ENCODE measurements around the gene RFX4. TPM values are rescaled to one million over a fixed set of nuclear protein-coding genes. Genes with fewer than 3 reads are reported as not detected.

RFX4 gene
- total RNA-seq, 4 donors from 2014 or later = not detected

GRCh38 chr12:106766393-106766826 lies 183.6 kb downstream of the RFX4 start:
- no peak overlapping the region for H3K4me3 ChIP-seq
- no peaks in the 10 kb centered on the region for H3K4me1 ChIP-seq
- H3K27ac ChIP-seq = no peak overlapping the region
- TF ChIP-seq POLR2A (IDR thresholded peaks at IDR 0.05) (no peak), EP300 (IDR thresholded peaks at IDR 0.05) (no peak), POLR2AphosphoS5 (IDR thresholded peaks at IDR 0.05) (no peak)
- TF ChIP-seq, protein P1, sequence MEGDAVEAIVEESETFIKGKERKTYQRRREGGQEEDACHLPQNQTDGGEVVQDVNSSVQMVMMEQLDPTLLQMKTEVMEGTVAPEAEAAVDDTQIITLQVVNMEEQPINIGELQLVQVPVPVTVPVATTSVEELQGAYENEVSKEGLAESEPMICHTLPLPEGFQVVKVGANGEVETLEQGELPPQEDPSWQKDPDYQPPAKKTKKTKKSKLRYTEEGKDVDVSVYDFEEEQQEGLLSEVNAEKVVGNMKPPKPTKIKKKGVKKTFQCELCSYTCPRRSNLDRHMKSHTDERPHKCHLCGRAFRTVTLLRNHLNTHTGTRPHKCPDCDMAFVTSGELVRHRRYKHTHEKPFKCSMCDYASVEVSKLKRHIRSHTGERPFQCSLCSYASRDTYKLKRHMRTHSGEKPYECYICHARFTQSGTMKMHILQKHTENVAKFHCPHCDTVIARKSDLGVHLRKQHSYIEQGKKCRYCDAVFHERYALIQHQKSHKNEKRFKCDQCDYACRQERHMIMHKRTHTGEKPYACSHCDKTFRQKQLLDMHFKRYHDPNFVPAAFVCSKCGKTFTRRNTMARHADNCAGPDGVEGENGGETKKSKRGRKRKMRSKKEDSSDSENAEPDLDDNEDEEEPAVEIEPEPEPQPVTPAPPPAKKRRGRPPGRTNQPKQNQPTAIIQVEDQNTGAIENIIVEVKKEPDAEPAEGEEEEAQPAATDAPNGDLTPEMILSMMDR (IDR thresholded peaks at IDR 0.05) = no peak
- H3K27me3 ChIP-seq = peaks cover 20% of the 10 kb centered on the region
- no peak for DNase-seq (ENCODE audit: low spot score in 2 of 2)
- no peaks in the 10 kb centered on the region for H3K36me3 ChIP-seq
- no peaks in the 10 kb centered on the region for H3K9me3 ChIP-seq
- WGBS = 76% methylated on average over 8 of the region's 8 CpGs

DNA sequence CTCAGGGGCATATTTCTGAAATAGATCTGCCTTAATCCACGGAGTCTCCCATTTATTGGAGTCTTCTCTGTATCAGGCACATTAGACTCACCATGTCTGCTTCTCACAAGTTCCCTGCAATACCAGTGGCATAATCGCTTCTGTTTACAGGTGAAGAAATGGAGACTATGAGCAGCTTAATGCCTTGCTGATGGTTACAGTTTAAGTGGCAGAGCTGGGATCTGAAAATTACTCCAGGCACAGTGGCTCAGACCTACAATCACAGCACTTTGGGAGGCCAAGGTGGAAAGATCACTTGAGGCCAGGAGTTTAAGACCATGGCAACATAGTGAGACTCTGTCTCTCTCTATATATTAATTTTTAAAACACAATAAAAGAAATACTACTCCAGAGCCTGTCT lies 184.4 kb downstream of the RFX4 start:
- H3K36me3 ChIP-seq = no peaks in the 10 kb centered on the region
- no peak overlapping the region for H3K27ac ChIP-seq
- TF ChIP-seq, protein P1 (IDR thresholded peaks at IDR 0.05) = no peak
- TF ChIP-seq EP300 (IDR thresholded peaks at IDR 0.05) (no peak), POLR2AphosphoS5 (IDR thresholded peaks at IDR 0.05) (no peak), POLR2A (IDR thresholded peaks at IDR 0.05) (no peak)
- no peaks in the 10 kb centered on the region for H3K4me1 ChIP-seq
- WGBS = 67% methylated on average over 2 of the region's 2 CpGs
- peaks cover 20% of the 10 kb centered on the region for H3K27me3 ChIP-seq
- no peaks in the 10 kb centered on the region for H3K9me3 ChIP-seq
- no peak for DNase-seq (ENCODE audit: low spot score in 2 of 2)
- no peak overlapping the region for H3K4me3 ChIP-seq

GRCh38 chr12:106767954-106768822 lies 185.4 kb downstream of the RFX4 start:
- no peak overlapping the region for H3K27ac ChIP-seq
- DNase-seq (ENCODE audit: low spot score in 2 of 2) = no peak
- no peaks in the 10 kb centered on the region for H3K4me1 ChIP-seq
- H3K36me3 ChIP-seq = no peaks in the 10 kb centered on the region
- H3K27me3 ChIP-seq = peaks cover 20% of the 10 kb centered on the region
- no peak overlapping the region for H3K4me3 ChIP-seq
- WGBS = 62% methylated on average over 9 of the region's 9 CpGs
- no peaks in the 10 kb centered on the region for H3K9me3 ChIP-seq
- TF ChIP-seq EP300 (IDR thresholded peaks at IDR 0.05) (no peak), POLR2AphosphoS5 (IDR thresholded peaks at IDR 0.05) (no peak)

GRCh38 chr12:106769078-106769477 lies 186.3 kb downstream of the RFX4 start:
- DNase-seq (ENCODE audit: low spot score in 2 of 2) = no peak
- TF ChIP-seq, protein P1 (IDR thresholded peaks at IDR 0.05) = no peak
- Histone ChIP-seq H3K4me1 (peaks cover 4% of the 10 kb centered on the region), H3K36me3 (no peaks in the 10 kb centered on the region), H3K9me3 (no peaks in the 10 kb centered on the region), H3K27me3 (peaks cover 20% of the 10 kb centered on the region), H3K4me3 (no peak overlapping the region), H3K27ac (no peak overlapping the region)
- 29% methylated on average over 5 of the region's 5 CpGs for WGBS

DNA sequence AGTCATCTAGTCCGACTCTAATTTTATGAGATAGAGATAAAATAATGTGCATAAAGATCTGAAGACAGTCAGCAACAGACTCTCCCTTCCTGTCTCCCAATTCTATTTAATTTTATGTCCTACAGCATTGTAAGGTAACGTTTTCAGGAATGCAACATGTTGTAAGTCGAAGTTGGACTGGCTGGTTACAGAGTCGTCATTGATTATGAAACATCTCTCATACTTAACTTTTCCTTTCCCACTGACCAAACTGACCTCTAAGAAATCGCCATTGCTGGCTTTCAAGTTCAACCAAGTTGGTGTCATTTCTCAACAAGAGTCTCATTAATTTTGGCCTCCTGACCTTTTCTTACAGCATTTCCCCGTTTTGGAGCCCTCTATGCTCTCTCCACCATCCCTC lies 186.7 kb downstream of the RFX4 start:
- H3K4me3 ChIP-seq = no peak overlapping the region
- no peaks in the 10 kb centered on the region for H3K9me3 ChIP-seq
- H3K36me3 ChIP-seq = no peaks in the 10 kb centered on the region
- peaks cover 20% of the 10 kb centered on the region for H3K27me3 ChIP-seq
- DNase-seq (ENCODE audit: low spot score in 2 of 2) = no peak
- 43% methylated on average over 6 of the region's 6 CpGs for WGBS
- TF ChIP-seq EP300 (IDR thresholded peaks at IDR 0.05) (no peak), POLR2A (IDR thresholded peaks at IDR 0.05) (no peak), POLR2AphosphoS5 (IDR thresholded peaks at IDR 0.05) (no peak)
- TF ChIP-seq, protein P1 (IDR thresholded peaks at IDR 0.05) = no peak
- H3K4me1 ChIP-seq = peaks cover 4% of the 10 kb centered on the region
- no peak overlapping the region for H3K27ac ChIP-seq
